Vagina (tissue), 2 donors: ENCODE results near the gene PRR5. TPM values are rescaled to one million over a fixed set of nuclear protein-coding genes. Genes with fewer than 3 reads are reported as not detected.
"Not testable (repeated sequence)": the region's sequence is repeated elsewhere in the genome, so short reads cannot be mapped to it uniquely, and the experiment has no call there.

Experiments
- DNase-seq, 2 donors: peaks; one replicate each; pipeline ENCODE4 v3.0.0-alpha.2; 2017; ENCODE audit errors: extremely low spot score in 2 of 2
- H3K27ac ChIP-seq: fragments of 200-600 bp; sonication (generic); one replicate; pipeline ENCODE4 v1.5.1; 2019
- H3K27me3 ChIP-seq: fragments of 200-600 bp; sonication (generic); one replicate; pipeline ENCODE4 v1.5.1; 2019
- H3K36me3 ChIP-seq, 2 donors: fragments of 200-600 bp; sonication (generic); one replicate each; pipeline ENCODE4 v1.5.1; 2017 to 2019
- H3K4me1 ChIP-seq: fragments of 200-600 bp; sonication (generic); one replicate; pipeline ENCODE4 v1.5.1; 2019
- H3K4me3 ChIP-seq, 2 donors: fragments of 200-600 bp; sonication (generic); 1 replicate in 1 of 2; 2 replicates in 1 of 2; pipeline ENCODE4 v1.5.1; 2016 to 2019
- H3K9me3 ChIP-seq: fragments of 200-600 bp; sonication (generic); one replicate; pipeline ENCODE4 v1.5.1; 2019
- CTCF ChIP-seq, 3 experiments: fragments of 450-650 bp in 2 of 3; fragments of 200-600 bp in 1 of 3; sonication (generic) in 1 of 3; IDR thresholded peaks; one replicate each; pipeline ENCODE4 v1.5.1; 2017 to 2019; ENCODE audit warnings: antibody characterized with exemption in 3 of 3, mild to moderate bottlenecking in 2 of 3, moderate library complexity in 2 of 3
- POLR2A ChIP-seq, 2 donors: fragments of 450-650 bp; IDR thresholded peaks; one replicate each; pipeline ENCODE4 v1.6.1; 2017; ENCODE audit warnings: antibody characterized with exemption in 2 of 2, mild to moderate bottlenecking in 2 of 2, moderate library complexity in 2 of 2
- POLR2AphosphoS5 ChIP-seq, 2 donors: sonication (generic); formaldehyde crosslinking; IDR thresholded peaks; one replicate each; pipeline ENCODE4 v1.9.0; 2017; ENCODE audit warnings: antibody characterized with exemption in 2 of 2, mild to moderate bottlenecking in 2 of 2, low read depth in 1 of 2; ENCODE audit not compliant: insufficient read depth in 1 of 2
- intact Hi-C: fragments of 100-400 bp; cut with DNase I; formaldehyde crosslinking; loops from one replicate; pipeline ENCODE4 v1.15.1; 2023
- total RNA-seq: library from RNA; depleted of rRNA; stranded (reverse); fragments of >200 nt; gene quantifications from one replicate; pipeline ENCODE4 v1.2.3, GENCODE V29; 2016

PRR5 gene
- total RNA-seq, 1 donor from 2014 or later, result 36.8 TPM

- Histone ChIP-seq H3K27ac (no peak overlapping the region), H3K4me3 (no peak overlapping the region), H3K36me3 (no peaks in the 10 kb centered on the region), H3K27me3 (no peaks in the 10 kb centered on the region), H3K9me3 (no peaks in the 10 kb centered on the region), H3K4me1 (peaks cover 13% of the 10 kb centered on the region)
- intact Hi-C loops, result no loop called here
- no peak for DNase-seq
- TF ChIP-seq POLR2A (IDR thresholded peaks at IDR 0.05) (no peak), CTCF (IDR thresholded peaks at IDR 0.05) (no peak), POLR2AphosphoS5 (IDR thresholded peaks at IDR 0.05; ENCODE audit: insufficient read depth in 1 of 2, low read depth in 1 of 2) (no peak)
These were observed 23.3 kb upstream of the PRR5 start for GRCh38 chr22:44678556-44679305.

GRCh38 chr22:44679306-44679647 is 22.7 kb upstream of the PRR5 start:
- H3K27ac ChIP-seq, H3K4me3 ChIP-seq, H3K9me3 ChIP-seq, H3K27me3 ChIP-seq, DNase-seq, intact Hi-C loops, H3K36me3 ChIP-seq: not testable (repeated sequence)
- peaks cover 16% of the 10 kb centered on the region for H3K4me1 ChIP-seq

DNA sequence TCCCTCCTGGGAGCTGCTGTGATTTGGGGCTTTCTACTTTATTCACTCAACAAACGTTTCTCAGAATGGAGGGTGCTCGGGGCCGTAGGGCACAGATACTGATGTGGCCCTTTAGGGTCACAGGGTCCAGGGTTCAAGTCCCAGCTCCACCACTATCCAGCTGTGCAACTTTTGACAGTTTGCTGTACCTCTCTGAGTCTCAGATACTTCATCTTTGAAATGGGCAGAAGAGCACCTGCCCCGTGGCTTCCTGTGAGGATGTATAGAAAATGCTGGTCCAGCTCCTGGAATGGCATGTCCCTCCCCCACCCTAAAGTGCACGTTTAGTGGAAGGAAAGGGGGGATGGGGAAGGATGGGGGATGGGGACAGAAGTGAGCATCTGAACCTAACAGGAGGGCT is 21.9 kb upstream of the PRR5 start:
- DNase-seq, result no peak

GRCh38 chr22:44680481-44680894 is 21.5 kb upstream of the PRR5 start:
- no peak for TF ChIP-seq POLR2A (IDR thresholded peaks at IDR 0.05)
- TF ChIP-seq CTCF (IDR thresholded peaks at IDR 0.05), result no peak
- no peak for TF ChIP-seq POLR2AphosphoS5 (IDR thresholded peaks at IDR 0.05; ENCODE audit: insufficient read depth in 1 of 2, low read depth in 1 of 2)
- Histone ChIP-seq H3K27ac (no peak overlapping the region), H3K9me3 (no peaks in the 10 kb centered on the region), H3K27me3 (no peaks in the 10 kb centered on the region), H3K4me3 (no peak overlapping the region), H3K4me1 (peaks cover 28% of the 10 kb centered on the region), H3K36me3 (no peaks in the 10 kb centered on the region)
- no peak for DNase-seq
- intact Hi-C loops, result no loop called here

More for the DNA sequence above, 21.9 kb upstream of the PRR5 start:
- H3K9me3 ChIP-seq, result no peaks in the 10 kb centered on the region
- H3K4me1 ChIP-seq, result peaks cover 23% of the 10 kb centered on the region
- intact Hi-C loops, result no loop called here
- no peak overlapping the region for H3K27ac ChIP-seq
- TF ChIP-seq CTCF (IDR thresholded peaks at IDR 0.05), result no peak
- TF ChIP-seq POLR2AphosphoS5 (IDR thresholded peaks at IDR 0.05; ENCODE audit: insufficient read depth in 1 of 2, low read depth in 1 of 2), result no peak
- no peak for TF ChIP-seq POLR2A (IDR thresholded peaks at IDR 0.05)
- no peaks in the 10 kb centered on the region for H3K36me3 ChIP-seq
- H3K4me3 ChIP-seq, result no peak overlapping the region
- no peaks in the 10 kb centered on the region for H3K27me3 ChIP-seq

DNA sequence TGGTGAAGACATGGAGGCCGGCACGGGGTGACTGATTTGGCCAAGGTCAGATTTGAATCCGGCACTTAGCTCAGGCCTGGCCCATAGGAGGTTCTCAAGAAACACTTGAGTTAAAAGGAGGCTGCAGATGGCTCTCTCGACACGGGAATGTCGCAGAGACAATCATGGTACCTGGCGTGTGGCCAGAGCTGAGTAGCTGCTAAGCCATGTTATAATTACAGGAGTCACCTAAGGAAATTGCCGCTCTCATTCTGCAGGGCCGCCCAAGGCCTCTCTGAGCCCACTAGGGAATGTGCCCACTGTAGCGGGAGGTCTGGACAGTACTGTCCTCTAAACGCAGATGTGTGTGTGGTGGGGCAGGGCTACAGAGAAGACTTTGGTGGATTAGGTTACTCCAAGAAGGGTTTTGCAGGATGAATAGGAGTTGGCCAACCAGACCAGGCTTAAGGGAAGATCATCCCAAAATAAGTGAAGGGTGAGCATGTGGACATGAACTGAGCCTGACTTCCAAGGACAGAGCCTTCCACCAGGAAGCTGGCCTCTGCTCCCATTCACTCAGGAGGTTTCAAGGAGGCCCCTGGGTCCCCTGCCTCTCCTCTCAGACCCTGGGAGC is 19.3 kb upstream of the PRR5 start:
- Histone ChIP-seq H3K4me3 (no peak overlapping the region), H3K4me1 (peaks cover 19% of the 10 kb centered on the region), H3K27me3 (no peaks in the 10 kb centered on the region), H3K27ac (no peak overlapping the region), H3K9me3 (no peaks in the 10 kb centered on the region), H3K36me3 (no peaks in the 10 kb centered on the region)
- no peak for DNase-seq
- TF ChIP-seq CTCF (IDR thresholded peaks at IDR 0.05), result no peak
- no peak for TF ChIP-seq POLR2A (IDR thresholded peaks at IDR 0.05)
- no peak for TF ChIP-seq POLR2AphosphoS5 (IDR thresholded peaks at IDR 0.05; ENCODE audit: insufficient read depth in 1 of 2, low read depth in 1 of 2)
- intact Hi-C loops, result no loop called here
